Transverse colon (tissue), 4 donors: ENCODE results near the gene DGKG. TPM values are rescaled to one million over a fixed set of nuclear protein-coding genes. Genes with fewer than 3 reads are reported as not detected.

ENCODE experiments used
- DNase-seq: peaks from one replicate; pipeline ENCODE4 v3.0.0-alpha.2; 2019
- H3K27ac ChIP-seq, 4 donors: fragments of 200-600 bp; sonication (generic); 2 replicates each; pipeline ENCODE4 v1.5.1; 2016 to 2018; ENCODE audit warnings: inconsistent platforms in 4 of 4
- H3K27me3 ChIP-seq: fragments of 200-600 bp; sonication (generic); 2 replicates; pipeline ENCODE4 v1.5.1; 2017; ENCODE audit warnings: inconsistent platforms
- H3K36me3 ChIP-seq, 4 donors: fragments of 200-600 bp; sonication (generic); 2 replicates each; pipeline ENCODE4 v1.5.1; 2017 to 2019; ENCODE audit warnings: inconsistent platforms in 4 of 4
- H3K4me1 ChIP-seq, 4 donors: fragments of 200-600 bp; sonication (generic); 2 replicates each; pipeline ENCODE4 v1.5.1; 2017 to 2020; ENCODE audit warnings: inconsistent platforms in 4 of 4
- H3K4me3 ChIP-seq, 4 donors: fragments of 200-600 bp; sonication (generic); 1 replicate in 1 of 4; 2 replicates in 3 of 4; pipeline versions ENCODE4 v1.5.1 to v1.6.1; 2017 to 2019; ENCODE audit warnings: inconsistent platforms in 4 of 4
- H3K9me3 ChIP-seq, 2 donors: fragments of 200-600 bp; sonication (generic); 2 replicates each; pipeline ENCODE4 v1.5.1; 2017 to 2019; ENCODE audit warnings: inconsistent platforms in 2 of 2
- EP300 ChIP-seq: sonication (generic); formaldehyde crosslinking; IDR thresholded peaks from one replicate; pipeline ENCODE4 v1.6.1; 2017; ENCODE audit warnings: antibody characterized with exemption, low read depth
- POLR2A ChIP-seq: fragments of 450-650 bp; IDR thresholded peaks from one replicate; pipeline ENCODE4 v1.6.1; 2016; ENCODE audit warnings: antibody characterized with exemption, mild to moderate bottlenecking, moderate library complexity
- POLR2AphosphoS5 ChIP-seq, 3 donors: sonication (generic); formaldehyde crosslinking; IDR thresholded peaks; one replicate each; pipeline ENCODE4 v1.6.1; 2016; ENCODE audit warnings: antibody characterized with exemption in 3 of 3
- WGBS, 2 donors: methylation state at CpG; one replicate each; pipeline ENCODE4 v1.1.5; 2018; ENCODE audit warnings: low coverage in 1 of 2; 5-methylcytosine and 5-hydroxymethylcytosine counted together
- in situ Hi-C, 4 donors: fragments of 200-750 bp; cut with MboI; loops; one replicate each; pipeline versions ENCODE4 v1.15.0 to v1.15.1; 2017; ENCODE audit warnings: low sequenced_read_pairs in 3 of 4, low pct_ligation_motif_present in 1 of 4, low pct_unique_long_range_greater_than_20kb in 1 of 4
- intact Hi-C: fragments of 100-400 bp; cut with DNase I; formaldehyde crosslinking; loops from one replicate; pipeline ENCODE4 v1.15.1; 2023; ENCODE audit warnings: low total_unique reads
- total RNA-seq, 4 donors: library from RNA; depleted of rRNA; stranded (reverse); fragments of >200 nt; gene quantifications; one replicate each; pipeline ENCODE4 v1.1.0, GENCODE V29; 2016
- TF ChIP-seq, protein P1 (sequence below), 5 experiments: fragments of 200-600 bp in 3 of 5; fragments of 450-650 bp in 2 of 5; sonication (generic) in 3 of 5; IDR thresholded peaks; 1 replicate in 2 of 5; 2 replicates in 3 of 5; pipeline ENCODE4 v1.5.1; 2016 to 2017; ENCODE audit warnings: antibody characterized with exemption in 5 of 5, inconsistent platforms in 3 of 5, mild to moderate bottlenecking in 2 of 5, moderate library complexity in 1 of 5

The DGKG gene
- total RNA-seq, 4 donors from 2014 or later = 1.00 to 2.9 (median 1.8) TPM

DNA sequence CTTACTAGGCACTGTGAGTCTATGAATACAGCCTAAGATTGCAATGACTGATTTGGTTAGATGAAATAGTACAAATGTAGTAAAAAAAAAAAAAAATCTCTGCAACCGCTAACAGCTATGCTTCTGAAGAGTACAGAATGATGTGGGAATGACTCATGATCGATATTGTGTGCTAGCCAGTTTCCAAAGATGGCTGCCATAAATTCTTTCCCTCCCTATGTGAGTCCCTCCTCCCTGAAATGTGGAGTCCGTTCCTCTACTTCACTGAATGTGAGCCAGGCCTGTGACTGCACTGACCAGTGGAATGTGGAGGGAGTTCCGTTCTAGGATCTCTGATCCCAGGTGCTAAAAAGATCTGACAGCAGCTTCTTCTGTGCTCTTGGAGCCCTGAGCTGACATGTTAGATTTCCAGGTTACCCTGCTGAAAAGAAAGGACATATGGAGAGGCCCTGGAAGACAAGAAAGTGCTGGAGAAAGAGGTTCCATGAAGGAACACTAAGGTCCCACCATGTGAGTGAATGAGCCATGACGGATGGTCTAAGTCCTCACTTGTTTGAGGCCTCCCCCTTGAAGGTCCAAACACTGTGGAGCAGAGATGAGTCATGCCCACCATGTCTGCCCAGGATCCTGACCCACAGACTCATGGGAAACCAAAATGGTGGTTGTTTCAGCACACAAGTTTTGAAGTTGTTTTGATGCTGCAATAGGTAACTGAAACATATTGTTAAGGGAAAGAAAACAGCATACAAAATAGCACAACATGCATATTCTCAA, 46.3 kb downstream of the DGKG start:
- intact Hi-C loops (no loop called here), in situ Hi-C loops (no loop called here)
- Histone ChIP-seq H3K9me3 (no peaks in the 10 kb centered on the region), H3K36me3 (no peaks in the 10 kb centered on the region), H3K27ac (no peak overlapping the region), H3K4me3 (no peak overlapping the region), H3K27me3 (no peaks in the 10 kb centered on the region), H3K4me1 (no peaks in the 10 kb centered on the region)
- WGBS, 2 donors = 87 to 100% methylated on average over 4 to 5 of the region's 5 CpGs
- no peak for DNase-seq
- TF ChIP-seq POLR2A = no peak
- TF ChIP-seq, protein P1, sequence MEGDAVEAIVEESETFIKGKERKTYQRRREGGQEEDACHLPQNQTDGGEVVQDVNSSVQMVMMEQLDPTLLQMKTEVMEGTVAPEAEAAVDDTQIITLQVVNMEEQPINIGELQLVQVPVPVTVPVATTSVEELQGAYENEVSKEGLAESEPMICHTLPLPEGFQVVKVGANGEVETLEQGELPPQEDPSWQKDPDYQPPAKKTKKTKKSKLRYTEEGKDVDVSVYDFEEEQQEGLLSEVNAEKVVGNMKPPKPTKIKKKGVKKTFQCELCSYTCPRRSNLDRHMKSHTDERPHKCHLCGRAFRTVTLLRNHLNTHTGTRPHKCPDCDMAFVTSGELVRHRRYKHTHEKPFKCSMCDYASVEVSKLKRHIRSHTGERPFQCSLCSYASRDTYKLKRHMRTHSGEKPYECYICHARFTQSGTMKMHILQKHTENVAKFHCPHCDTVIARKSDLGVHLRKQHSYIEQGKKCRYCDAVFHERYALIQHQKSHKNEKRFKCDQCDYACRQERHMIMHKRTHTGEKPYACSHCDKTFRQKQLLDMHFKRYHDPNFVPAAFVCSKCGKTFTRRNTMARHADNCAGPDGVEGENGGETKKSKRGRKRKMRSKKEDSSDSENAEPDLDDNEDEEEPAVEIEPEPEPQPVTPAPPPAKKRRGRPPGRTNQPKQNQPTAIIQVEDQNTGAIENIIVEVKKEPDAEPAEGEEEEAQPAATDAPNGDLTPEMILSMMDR (IDR thresholded peaks at IDR 0.05) = no peak
- no peak for TF ChIP-seq POLR2AphosphoS5 (IDR thresholded peaks at IDR 0.05)

DNA sequence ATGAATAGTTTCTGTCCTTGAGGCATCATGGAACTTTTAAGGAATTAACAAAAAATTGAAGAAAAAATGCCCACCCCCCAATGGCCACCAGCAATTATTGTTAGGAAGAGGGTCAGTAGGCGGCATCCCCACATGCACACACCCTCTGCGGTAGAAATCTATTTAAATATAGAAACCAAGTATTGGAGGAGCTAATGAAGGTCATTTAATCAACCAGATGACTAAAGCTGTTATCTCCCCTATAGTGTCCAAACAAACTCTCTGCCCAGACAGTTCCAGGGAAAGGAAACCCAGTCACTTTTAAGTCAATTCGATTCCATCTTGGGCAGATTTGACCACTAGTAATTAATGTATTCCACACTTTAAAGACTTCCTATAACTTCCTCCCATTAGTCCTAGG, 47.1 kb downstream of the DGKG start:
- no peaks in the 10 kb centered on the region for H3K9me3 ChIP-seq
- DNase-seq = no peak
- H3K27ac ChIP-seq = no peak overlapping the region
- no peaks in the 10 kb centered on the region for H3K27me3 ChIP-seq
- intact Hi-C loops = no loop called here
- in situ Hi-C loops = no loop called here
- TF ChIP-seq POLR2A (no peak), POLR2AphosphoS5 (IDR thresholded peaks at IDR 0.05) (no peak), EP300 (no peak)
- TF ChIP-seq, protein P1 (IDR thresholded peaks at IDR 0.05) = no peak
- H3K36me3 ChIP-seq = no peaks in the 10 kb centered on the region
- 90 to 91% methylated on average over 3 of the region's 3 CpGs for WGBS, 2 donors
- H3K4me3 ChIP-seq = no peak overlapping the region
- H3K4me1 ChIP-seq = no peaks in the 10 kb centered on the region

DNA sequence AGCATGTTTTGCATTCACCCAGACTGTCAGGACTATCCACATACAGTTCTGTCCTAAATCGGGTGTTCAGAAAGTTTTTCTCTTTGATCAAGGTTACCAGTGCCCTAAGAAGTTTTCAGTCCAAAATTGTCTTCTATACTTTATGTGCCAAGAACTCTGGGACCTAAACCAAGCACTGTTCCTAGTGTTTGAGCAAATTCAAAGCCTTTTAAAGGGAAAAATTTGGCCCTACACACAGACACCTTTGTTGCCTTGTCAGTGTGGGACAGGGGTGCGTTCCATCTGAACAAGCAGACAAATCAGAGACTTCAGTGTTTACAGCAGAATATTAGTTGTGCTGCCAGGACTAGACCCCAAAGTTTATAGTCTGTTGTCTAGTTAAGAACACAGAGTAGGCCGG, 50.6 kb downstream of the DGKG start:
- no peak overlapping the region for H3K27ac ChIP-seq
- no peaks in the 10 kb centered on the region for H3K9me3 ChIP-seq
- no peaks in the 10 kb centered on the region for H3K4me1 ChIP-seq
- WGBS, 2 donors = 78 to 89% methylated on average over 1 to 3 of the region's 3 CpGs
- H3K36me3 ChIP-seq = no peaks in the 10 kb centered on the region
- intact Hi-C loops = no loop called here
- H3K27me3 ChIP-seq = no peaks in the 10 kb centered on the region
- TF ChIP-seq POLR2AphosphoS5 (IDR thresholded peaks at IDR 0.05) = no peak
- no peak for TF ChIP-seq EP300
- no peak for TF ChIP-seq POLR2A
- TF ChIP-seq, protein P1 (IDR thresholded peaks at IDR 0.05) = no peak
- in situ Hi-C loops = no loop called here
- no peak for DNase-seq
- no peak overlapping the region for H3K4me3 ChIP-seq

DNA sequence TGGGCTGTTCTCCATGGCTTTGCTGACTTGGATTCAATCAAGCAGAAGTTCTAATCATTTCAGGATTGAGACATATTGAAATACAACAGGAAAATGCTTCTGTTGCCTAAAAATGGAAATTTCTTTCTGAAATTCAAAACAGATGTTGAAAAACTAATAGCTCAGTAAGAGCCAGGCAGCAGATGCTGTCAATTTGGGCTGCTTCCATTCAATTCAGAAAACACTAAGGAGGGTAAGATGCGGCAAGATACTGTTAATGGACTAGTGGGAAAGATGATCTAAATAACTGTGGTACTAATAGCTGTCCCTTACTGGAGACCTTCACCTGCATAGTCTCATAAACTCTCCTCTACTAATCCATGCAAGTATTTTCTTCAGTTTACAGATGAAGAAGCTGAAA, 53.5 kb downstream of the DGKG start:
- no peak for DNase-seq
- Histone ChIP-seq H3K27me3 (no peaks in the 10 kb centered on the region), H3K4me1 (no peaks in the 10 kb centered on the region), H3K36me3 (no peaks in the 10 kb centered on the region), H3K9me3 (no peaks in the 10 kb centered on the region), H3K27ac (no peak overlapping the region), H3K4me3 (no peak overlapping the region)
- no peak for TF ChIP-seq POLR2AphosphoS5 (IDR thresholded peaks at IDR 0.05)
- TF ChIP-seq, protein P1 (IDR thresholded peaks at IDR 0.05) = no peak
- in situ Hi-C loops (no loop called here), intact Hi-C loops (no loop called here)
- 83 to 100% methylated on average over 1 of the region's 1 CpG for WGBS, 2 donors
